ENCODE results near the gene DMRTC2.

DMRTC2 gene

GRCh38 chr19:41890936-41891335 lies 46.1 kb downstream of the DMRTC2 start:
- DNase-seq (ENCODE audit: low read depth): no peak

DNA sequence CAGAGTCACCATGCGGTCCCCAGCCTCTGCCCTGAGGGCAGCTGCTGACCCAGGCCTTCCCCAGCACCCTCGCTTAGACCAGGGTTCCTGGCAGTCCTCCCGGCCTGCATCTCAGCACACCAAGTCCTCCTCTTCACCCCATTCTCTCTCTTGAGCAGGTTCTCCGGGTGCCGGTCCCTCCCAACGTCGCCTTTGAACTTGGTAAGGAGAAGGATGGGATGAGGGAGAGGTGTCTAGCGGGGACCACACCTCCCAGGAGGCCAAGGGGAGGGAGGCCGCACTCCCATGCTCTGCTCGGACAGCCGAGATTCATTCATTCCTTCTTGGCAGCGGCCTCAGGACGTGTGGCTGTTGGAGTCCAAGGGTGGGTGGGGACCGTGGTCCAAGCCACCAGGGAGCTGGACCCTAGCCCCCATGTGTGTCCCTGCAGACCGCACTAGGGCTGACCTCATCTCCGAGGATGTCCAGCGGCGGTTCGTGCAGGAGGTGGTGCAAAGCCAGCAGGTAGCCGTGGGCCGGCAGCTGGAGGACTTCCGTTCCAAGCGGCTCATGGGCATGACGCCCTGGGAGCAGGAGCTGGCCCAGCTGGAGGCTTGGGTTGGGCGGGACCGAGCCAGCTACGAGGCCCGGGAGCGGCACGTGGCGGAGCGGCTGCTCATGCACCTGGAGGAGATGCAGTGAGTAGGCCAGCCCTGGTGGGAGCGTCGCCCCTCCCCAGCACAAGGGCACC lies 47.5 kb downstream of the DMRTC2 start:
- no peak for DNase-seq (ENCODE audit: low read depth)

GRCh38 chr19:41893899-41894298 lies 49.1 kb downstream of the DMRTC2 start:
- DNase-seq (ENCODE audit: low read depth): no peak

GRCh38 chr19:41894350-41894749 lies 49.5 kb downstream of the DMRTC2 start:
- no peak for DNase-seq (ENCODE audit: low read depth)

- DNase-seq (ENCODE audit: low read depth): no peak
These were observed 51.1 kb downstream of the DMRTC2 start for GRCh38 chr19:41895745-41896580.

- DNase-seq (ENCODE audit: low read depth): no peak
These were observed 51.7 kb downstream of the DMRTC2 start for GRCh38 chr19:41896581-41896942.

GRCh38 chr19:41897181-41897580 lies 52.3 kb downstream of the DMRTC2 start:
- no peak for DNase-seq (ENCODE audit: low read depth)

DNA sequence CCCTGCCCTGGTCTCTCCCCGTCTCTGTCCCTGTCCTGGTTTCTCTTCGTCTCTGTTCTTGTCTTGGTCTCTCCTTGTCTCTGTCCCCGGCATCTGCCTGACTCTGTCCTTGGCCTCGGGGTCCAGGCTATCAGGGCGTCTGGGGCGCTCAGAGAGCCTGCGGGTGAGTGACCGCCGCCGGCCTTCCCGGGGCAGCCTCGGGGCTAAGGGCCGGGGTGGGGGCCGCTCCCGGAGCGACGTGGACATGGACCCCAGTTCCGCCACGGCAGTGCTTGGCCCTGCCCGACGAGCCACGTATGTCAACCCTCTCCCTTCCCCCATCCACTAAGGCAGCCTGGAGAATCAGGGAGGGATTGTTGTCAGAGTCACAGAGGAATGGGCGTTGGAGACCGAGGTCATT lies 53.0 kb downstream of the DMRTC2 start:
- no peak for DNase-seq (ENCODE audit: low read depth)

DNA sequence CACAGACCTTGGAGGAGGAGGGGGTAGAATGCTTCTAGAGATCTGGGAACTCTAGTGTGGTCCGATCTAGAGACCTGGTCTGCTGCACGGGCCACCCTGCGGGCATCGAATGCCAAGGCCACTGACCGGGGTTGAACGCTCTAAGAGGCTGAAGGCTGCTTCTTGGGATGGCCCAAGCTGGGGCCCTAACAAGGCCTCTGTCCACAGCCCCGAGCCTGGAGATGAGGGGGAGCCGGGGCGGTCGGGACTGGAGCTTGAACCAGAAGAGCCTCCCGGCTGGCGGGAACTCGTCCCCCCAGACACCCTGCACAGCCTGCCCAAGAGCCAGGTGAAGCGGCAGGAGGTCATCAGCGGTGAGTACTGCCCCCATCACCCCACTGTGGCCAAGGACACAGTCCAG lies 53.4 kb downstream of the DMRTC2 start:
- DNase-seq (ENCODE audit: low read depth): no peak

Data from CMK (cell line).